Aorta (tissue), 5 donors: Measurements from ENCODE around the gene NOC2L. TPM values are rescaled to one million over a fixed set of nuclear protein-coding genes. Genes with fewer than 3 reads are reported as not detected.

Source experiments
- ATAC-seq: fragments of 200-7000 bp; cut with Tn5 transposase; one replicate; pipeline ENCODE4 v1.9.1; 2022; ENCODE audit warnings: moderate library complexity; ENCODE audit not compliant: low FRiP score
- DNase-seq, 2 donors: peaks; one replicate each; pipeline ENCODE4 v3.0.0-alpha.2; 2020
- H3K27ac ChIP-seq, 2 donors: one replicate each; pipeline ENCODE4 v1.5.1; 2013; ENCODE audit warnings: low read length in 2 of 2, mild to moderate bottlenecking in 2 of 2, moderate library complexity in 2 of 2, control low read depth in 1 of 2, inconsistent platforms in 1 of 2, low read depth in 1 of 2
- H3K27me3 ChIP-seq, 2 donors: one replicate each; pipeline ENCODE4 v1.6.1; 2013; ENCODE audit warnings: control low read depth in 1 of 2, low read length in 1 of 2, mild to moderate bottlenecking in 1 of 2, moderate library complexity in 1 of 2; ENCODE audit not compliant: insufficient read depth in 2 of 2, control insufficient read depth in 1 of 2
- H3K36me3 ChIP-seq, 2 donors: one replicate each; pipeline ENCODE4 v1.6.1; 2013; ENCODE audit warnings: control low read depth in 1 of 2, low read length in 1 of 2, mild to moderate bottlenecking in 1 of 2; ENCODE audit not compliant: insufficient read depth in 2 of 2, control insufficient read depth in 1 of 2
- H3K4me1 ChIP-seq, 2 donors: one replicate each; pipeline ENCODE4 v1.6.1; 2013; ENCODE audit warnings: low read length in 2 of 2, control low read depth in 1 of 2, mild to moderate bottlenecking in 1 of 2, moderate library complexity in 1 of 2; ENCODE audit not compliant: insufficient read depth in 2 of 2, control insufficient read depth in 1 of 2
- H3K4me3 ChIP-seq, 2 donors: one replicate each; pipeline ENCODE4 v1.5.1; 2013; ENCODE audit warnings: low read length in 2 of 2, control low read depth in 1 of 2, mild to moderate bottlenecking in 1 of 2
- H3K9me3 ChIP-seq: one replicate; pipeline ENCODE4 v1.6.1; 2013; ENCODE audit warnings: mild to moderate bottlenecking, low read length; ENCODE audit not compliant: control insufficient read depth
- WGBS, 2 donors: extraction: QIAGEN DNeasy Blood & Tissue Kit; methylation state at CpG; one replicate each; pipeline ENCODE4 v1.1.7; 2013; 5-methylcytosine and 5-hydroxymethylcytosine counted together
- intact Hi-C, 2 donors: fragments of 100-400 bp; cut with DNase I; formaldehyde crosslinking; loops; one replicate each; pipeline versions ENCODE4 v1.14.2 to v1.15.0; 2022
- polyA plus RNA-seq, 2 donors: library from polyadenylated mRNA; stranded (reverse); fragments of 200-250 nt; gene quantifications; one replicate each; pipeline ENCODE4 v1.2.3, GENCODE V29; 2013
- total RNA-seq, 2 donors: library from RNA; stranded (reverse); fragmentation: NEBNext Ultra II Directional; extraction: Animal tissue kit (Norgen Biotek cat#: 25700); gene quantifications; one replicate each; pipeline ENCODE4 v1.2.1, GENCODE V29; 2021
- donor health status: healthy with polysubstance abuse.
- donor health status: Bipolar disorder and iron deficiency.
- donor health status: DM: no; HTN: no; CAD: no.
- donor health status: DM: no; HTN: no; CAD: no.
- donor health status: DM: yes; HTN: yes; CAD: no.

The NOC2L gene
- total and polyA plus RNA-seq, 4 donors = 17.3 to 55.5 (median 38.6) TPM

DNA sequence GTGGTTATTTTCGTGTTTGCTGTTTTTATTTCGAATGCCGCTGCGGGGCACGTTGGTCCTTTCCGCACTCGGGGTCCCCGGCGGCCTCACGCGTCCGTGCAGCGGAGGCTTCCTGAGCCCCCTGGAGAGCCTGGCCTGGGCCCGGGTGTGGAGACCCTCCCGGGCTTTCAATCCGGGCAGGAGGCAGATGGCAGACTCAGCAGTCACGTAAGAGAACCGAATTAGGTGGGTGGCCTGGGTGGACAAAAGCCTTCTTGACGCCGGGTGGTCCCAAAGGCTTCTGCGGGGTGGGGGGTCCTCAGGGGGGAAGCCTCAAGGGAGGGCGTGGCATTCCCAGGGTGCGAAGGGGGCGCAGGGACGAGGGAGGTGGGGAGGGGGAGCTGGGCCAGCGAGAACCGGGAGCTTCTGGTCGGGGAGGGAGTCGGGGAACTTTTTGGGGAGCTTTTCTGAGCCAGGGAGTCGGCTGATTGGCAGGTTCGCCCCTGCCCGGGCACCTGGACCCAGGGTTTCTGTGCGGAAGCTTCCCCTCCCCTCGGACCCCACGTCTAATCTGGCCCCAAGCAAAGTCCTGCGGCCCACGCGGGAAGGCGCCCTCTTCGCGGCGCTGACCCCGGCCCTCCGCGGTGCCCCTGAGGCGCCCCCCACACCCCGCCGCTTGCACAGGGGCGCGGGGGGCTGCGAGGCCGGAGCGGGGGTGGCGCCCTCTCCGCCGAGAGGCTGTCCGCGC, 42.2 kb upstream of the NOC2L start:
- H3K27ac ChIP-seq = peak overlapping the region in 1 of 2 donors; percentile 22

DNA sequence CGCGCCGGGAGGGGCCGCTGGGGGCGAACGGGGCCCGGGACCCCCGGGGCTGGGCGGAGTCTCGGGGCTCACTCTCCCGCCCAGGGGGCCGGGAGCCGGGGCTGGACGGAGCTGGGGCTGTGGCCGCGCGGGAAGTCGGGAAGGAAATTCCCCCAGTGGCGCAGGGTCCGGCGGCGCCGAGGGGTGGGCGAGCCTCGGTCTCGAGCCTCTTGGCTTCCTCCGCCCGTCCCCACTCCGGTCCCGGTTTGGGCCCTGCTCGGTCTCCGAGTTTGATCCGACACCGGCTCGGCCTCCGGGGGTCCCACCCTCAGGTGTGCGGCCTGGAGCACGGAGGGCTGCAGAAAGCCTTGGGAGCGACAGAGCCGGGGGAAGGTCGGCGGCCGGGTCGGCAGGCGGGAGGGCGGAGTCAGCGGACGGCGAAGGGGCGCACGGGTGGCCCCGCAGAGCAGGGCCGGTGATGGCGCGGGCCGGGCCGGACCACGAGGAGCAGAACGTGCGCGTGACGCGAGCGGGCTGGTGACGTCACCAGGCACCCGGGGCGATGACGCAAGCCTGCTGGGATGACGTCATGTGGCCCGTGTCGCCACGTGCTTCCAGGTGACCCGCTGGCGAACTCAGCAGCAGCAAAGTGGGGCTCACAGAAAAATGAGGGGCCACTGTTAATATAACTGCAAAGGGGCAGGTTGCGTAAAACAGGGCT, 41.5 kb upstream of the NOC2L start:
- Histone ChIP-seq H3K27ac (peak overlapping the region; percentile 87 to 95), H3K4me3 (peak overlapping the region; percentile 39 to 61), H3K36me3 (no peaks in the 10 kb centered on the region), H3K9me3 (no peaks in the 10 kb centered on the region), H3K4me1 (no peaks in the 10 kb centered on the region), H3K27me3 (no peaks in the 10 kb centered on the region)
- 1% methylated on average over 68 to 75 of the region's 75 CpGs for WGBS, 2 donors
- intact Hi-C loops = loop anchor here in 1 of 2 donors (10.0 kb wide), 1 partner anchor 76 kb away; the partner anchor contains the start of gene SAMD11
- ATAC-seq (peak; percentile 84), DNase-seq (peak; percentile 80 to 94)

More for the DNA sequence above, 42.2 kb upstream of the NOC2L start:
- Histone ChIP-seq H3K4me3 (peak overlapping the region; percentile 13 to 19), H3K27me3 (no peaks in the 10 kb centered on the region), H3K9me3 (no peaks in the 10 kb centered on the region), H3K36me3 (no peaks in the 10 kb centered on the region), H3K4me1 (no peaks in the 10 kb centered on the region)
- ATAC-seq = no peak
- WGBS, 2 donors = 1% methylated on average over 54 to 58 of the region's 58 CpGs
- intact Hi-C loops = loop anchor here in 1 of 2 donors (10.0 kb wide), 1 partner anchor 76 kb away; the partner anchor contains the start of gene SAMD11
- peak in 1 of 2 donors; percentile 50 for DNase-seq

- intact Hi-C loops = loop anchor here in 1 of 2 donors (10.0 kb wide), 1 partner anchor 75 kb away; the partner anchor contains the start of gene SAMD11
- peak within 1 kb of the TSS; percentile 62 to 69 for H3K4me3 ChIP-seq
- no peaks in the 10 kb centered on the region for H3K9me3 ChIP-seq
- WGBS, 2 donors = 0% methylated on average over 45 to 95 of the region's 95 CpGs
- H3K4me1 ChIP-seq = no peaks in the 10 kb centered on the region
- peak within 1 kb of the TSS; percentile 87 to 95 for H3K27ac ChIP-seq
- no peaks in the 10 kb centered on the region for H3K36me3 ChIP-seq
- ATAC-seq (peak; percentile 88), DNase-seq (peak; percentile 93 to 98)
- no peaks in the 10 kb centered on the region for H3K27me3 ChIP-seq
Observed at GRCh38 chr1:999725-1000356, 40.8 kb upstream of the NOC2L start, which contains the start of gene HES4. Gene HES4, minus strand, starts transcription at chr1:1000097. Its CDS starts 124 bp downstream, at chr1:999973.

- Histone ChIP-seq H3K4me1 (no peaks in the 10 kb centered on the region), H3K36me3 (no peaks in the 10 kb centered on the region), H3K27me3 (no peaks in the 10 kb centered on the region), H3K9me3 (no peaks in the 10 kb centered on the region), H3K27ac (peak overlapping the region in 1 of 2 donors; percentile 9), H3K4me3 (peak overlapping the region; percentile 62 to 69)
- intact Hi-C loops = no loop called here
- 1% methylated on average over 61 to 86 of the region's 86 CpGs for WGBS, 2 donors
- ATAC-seq (no peak), DNase-seq (peak; percentile 61 to 79)
Observed at GRCh38 chr1:998995-999724, 40.1 kb upstream of the NOC2L start.

GRCh38 chr1:998745-998994, 39.6 kb upstream of the NOC2L start:
- Histone ChIP-seq H3K9me3 (no peaks in the 10 kb centered on the region), H3K4me3 (peak overlapping the region; percentile 62 to 69), H3K36me3 (no peaks in the 10 kb centered on the region), H3K27ac (no peak overlapping the region), H3K27me3 (no peaks in the 10 kb centered on the region), H3K4me1 (no peaks in the 10 kb centered on the region)
- no peak for ATAC-seq
- 0 to 1% methylated on average over 10 to 27 of the region's 27 CpGs for WGBS, 2 donors
- intact Hi-C loops = no loop called here
- no peak for DNase-seq

DNA sequence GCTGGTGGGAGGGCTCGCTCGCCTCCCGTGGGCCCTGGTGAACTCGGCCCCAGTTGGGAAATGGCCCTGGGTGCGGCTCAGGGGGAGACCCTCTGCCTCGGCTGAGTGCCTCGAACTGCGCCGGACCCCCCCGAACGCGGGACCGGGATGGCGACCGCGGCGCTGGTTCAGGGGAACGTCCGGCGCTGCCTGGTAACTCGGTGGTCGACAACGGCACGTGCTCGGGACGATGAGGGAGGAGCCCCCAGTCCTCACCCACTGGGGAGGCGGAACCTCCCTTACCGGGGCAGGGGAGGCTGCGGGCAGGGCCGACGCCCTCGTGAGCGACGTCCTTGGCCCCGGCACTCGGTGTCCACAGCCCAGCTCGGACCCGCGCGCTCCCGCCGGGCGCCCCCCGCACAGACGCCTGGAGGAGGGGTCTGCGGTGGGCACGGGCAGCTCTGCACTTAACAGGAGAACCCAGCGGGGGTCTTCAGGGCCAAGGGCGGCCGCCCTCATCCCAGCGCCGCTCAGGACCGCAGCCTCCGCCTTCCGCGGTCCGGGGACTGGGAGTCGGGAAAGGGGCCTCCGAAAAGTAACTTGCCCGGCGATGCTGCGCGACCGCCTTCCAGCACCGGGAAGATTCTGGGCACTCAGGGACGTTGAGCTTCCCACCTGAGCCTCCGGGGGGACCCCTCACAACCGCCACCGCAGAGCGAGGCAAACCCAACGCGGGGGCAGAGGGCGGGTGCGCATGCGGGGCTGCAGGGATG, 39.1 kb upstream of the NOC2L start:
- H3K27me3 ChIP-seq = no peaks in the 10 kb centered on the region
- DNase-seq (no peak), ATAC-seq (no peak)
- no peaks in the 10 kb centered on the region for H3K9me3 ChIP-seq
- 24 to 34% methylated on average over 63 to 75 of the region's 75 CpGs for WGBS, 2 donors
- intact Hi-C loops = no loop called here
- no peaks in the 10 kb centered on the region for H3K4me1 ChIP-seq
- H3K4me3 ChIP-seq = peak overlapping the region; percentile 62 to 69
- no peak overlapping the region for H3K27ac ChIP-seq
- no peaks in the 10 kb centered on the region for H3K36me3 ChIP-seq

GRCh38 chr1:997713-997992, 38.6 kb upstream of the NOC2L start:
- WGBS, 2 donors = 81 to 84% methylated on average over 3 of the region's 3 CpGs
- Histone ChIP-seq H3K4me3 (no peak overlapping the region), H3K4me1 (no peaks in the 10 kb centered on the region), H3K27me3 (no peaks in the 10 kb centered on the region), H3K9me3 (no peaks in the 10 kb centered on the region), H3K27ac (no peak overlapping the region), H3K36me3 (no peaks in the 10 kb centered on the region)
- DNase-seq (no peak), ATAC-seq (no peak)
- intact Hi-C loops = no loop called here
